NCI-H128 (cell line): ENCODE measurements around the gene OR10H4.
"Not testable (repeated sequence)": the region's sequence is repeated elsewhere in the genome, so short reads cannot be mapped to it uniquely, and the experiment has no call there.

Experiments
- DNase-seq: peaks from one replicate; lab custom pipeline; 2025; ENCODE audit not compliant: unreplicated experiment; lab: John Stamatoyannopoulos, UW

OR10H4 gene

GRCh38 chr19:15948223-15949058 lies at the start of gene OR10H4:
Gene OR10H4 (plus strand): TSS chr19:15949008. CDS start chr19:15949008, 0 bp downstream.
- no peak for DNase-seq

GRCh38 chr19:15899561-15899960 lies 49.2 kb upstream of the OR10H4 start:
- DNase-seq, result not testable (repeated sequence)

- DNase-seq, result not testable (repeated sequence)
Observed at GRCh38 chr19:15900032-15900431, 48.8 kb upstream of the OR10H4 start.

- DNase-seq, result no peak
Observed at GRCh38 chr19:15900504-15900903, 48.3 kb upstream of the OR10H4 start.

- no peak for DNase-seq
Observed at GRCh38 chr19:15902254-15902653, 46.6 kb upstream of the OR10H4 start.

- not testable (repeated sequence) for DNase-seq
Observed at GRCh38 chr19:15902898-15903297, 45.9 kb upstream of the OR10H4 start.

- DNase-seq, result no peak
Observed at GRCh38 chr19:15905026-15905425, 43.8 kb upstream of the OR10H4 start.

- no peak for DNase-seq
Observed at GRCh38 chr19:15911599-15912235, 37.1 kb upstream of the OR10H4 start.

- no peak for DNase-seq
Observed at GRCh38 chr19:15913384-15913783, 35.4 kb upstream of the OR10H4 start.

GRCh38 chr19:15913830-15914229 lies 35.0 kb upstream of the OR10H4 start:
- no peak for DNase-seq

GRCh38 chr19:15915109-15915508 lies 33.7 kb upstream of the OR10H4 start:
- no peak for DNase-seq

- no peak for DNase-seq
Observed at GRCh38 chr19:15919243-15919642, 29.6 kb upstream of the OR10H4 start.

GRCh38 chr19:15922021-15922420 lies 26.8 kb upstream of the OR10H4 start:
- DNase-seq, result no peak

- DNase-seq, result no peak
Observed at GRCh38 chr19:15923702-15924101, 25.1 kb upstream of the OR10H4 start.

GRCh38 chr19:15926484-15926883 lies 22.3 kb upstream of the OR10H4 start:
- no peak for DNase-seq

GRCh38 chr19:15928321-15928720 lies 20.5 kb upstream of the OR10H4 start:
- no peak for DNase-seq

GRCh38 chr19:15933761-15934331 lies 15.0 kb upstream of the OR10H4 start:
- DNase-seq, result not testable (repeated sequence)

- no peak for DNase-seq
Observed at GRCh38 chr19:15934332-15935078, 14.3 kb upstream of the OR10H4 start, which contains the start of gene CYP4F11. Gene CYP4F11 (minus strand): TSS chr19:15934529. CDS start chr19:15934408, 121 bp downstream.

- no peak for DNase-seq
Observed at GRCh38 chr19:15935167-15935702, 13.6 kb upstream of the OR10H4 start.

- no peak for DNase-seq
Observed at GRCh38 chr19:15936173-15936572, 12.6 kb upstream of the OR10H4 start.

GRCh38 chr19:15936950-15937349 lies 11.9 kb upstream of the OR10H4 start:
- no peak for DNase-seq
